ENCODE data around the gene ACTR3.

Gene ACTR3

GRCh38 chr2:113981404-113982134, 91.7 kb downstream of the ACTR3 start:
- no peak for DNase-seq
- intact Hi-C loops (cut with DNase I) = no loop called here

GRCh38 chr2:113985554-113986397, 95.9 kb downstream of the ACTR3 start:
- no peak for DNase-seq
- intact Hi-C loops (cut with DNase I) = no loop called here

GRCh38 chr2:113986762-113987290, 96.9 kb downstream of the ACTR3 start:
- intact Hi-C loops (cut with DNase I) = no loop called here
- no peak for DNase-seq

- intact Hi-C loops (cut with DNase I) = no loop called here
- no peak for DNase-seq
Measured at GRCh38 chr2:113992090-113992489, 102.2 kb downstream of the ACTR3 start.

GRCh38 chr2:113996671-113997594, 107.0 kb downstream of the ACTR3 start:
- peak in 1 of 10 donors; percentile 53 for DNase-seq
- intact Hi-C loops (cut with DNase I) = no loop called here

GRCh38 chr2:114001152-114001551, 111.3 kb downstream of the ACTR3 start:
- intact Hi-C loops (cut with DNase I) = no loop called here
- no peak for DNase-seq

- DNase-seq = peak in 2 of 10 donors; percentile 10 to 76
- intact Hi-C loops (cut with DNase I) = no loop called here
Measured at GRCh38 chr2:114001937-114002336, 112.0 kb downstream of the ACTR3 start.

GRCh38 chr2:114005110-114005783, 115.4 kb downstream of the ACTR3 start:
- DNase-seq = no peak
- intact Hi-C loops (cut with DNase I) = no loop called here

- no peak for DNase-seq
- intact Hi-C loops (cut with DNase I) = no loop called here
Measured at GRCh38 chr2:114006460-114006859, 116.6 kb downstream of the ACTR3 start.

GRCh38 chr2:114007436-114007835, 117.5 kb downstream of the ACTR3 start:
- intact Hi-C loops (cut with DNase I) = no loop called here
- no peak for DNase-seq

- DNase-seq = no peak
- intact Hi-C loops (cut with DNase I) = no loop called here
Measured at GRCh38 chr2:114008720-114009119, 118.8 kb downstream of the ACTR3 start.

GRCh38 chr2:114009205-114009944, 119.5 kb downstream of the ACTR3 start:
- no peak for DNase-seq

GRCh38 chr2:114010001-114010400, 120.1 kb downstream of the ACTR3 start:
- DNase-seq = peak in 1 of 10 donors; percentile 35
- intact Hi-C loops (cut with DNase I) = no loop called here

More at GRCh38 chr2:114009205-114009944, 119.5 kb downstream of the ACTR3 start:
- intact Hi-C loops (cut with DNase I) = no loop called here

- no peak for DNase-seq
- intact Hi-C loops (cut with DNase I) = no loop called here
Measured at GRCh38 chr2:114011713-114012112, 121.8 kb downstream of the ACTR3 start.
